NCI-H510A treated with DMSO at 0.1 percent for 48 hours (cell line): Measurements from ENCODE around the gene LDLR.
A peak's percentile ranks its signal among the peaks of the same experiment; 100 is the strongest.
"Not testable (repeated sequence)": the region's sequence is repeated elsewhere in the genome, so short reads cannot be mapped to it uniquely, and the experiment has no call there.

Source experiments
- DNase-seq: peaks from one replicate; lab custom pipeline; 2025; lab: John Stamatoyannopoulos, UW

LDLR gene

GRCh38 chr19:11105014-11105636 is 15.9 kb downstream of the LDLR start:
- no peak for DNase-seq

- no peak for DNase-seq
Observed at GRCh38 chr19:11106477-11106876, 17.2 kb downstream of the LDLR start.

GRCh38 chr19:11108746-11109145 is 19.5 kb downstream of the LDLR start:
- DNase-seq, result no peak

- DNase-seq, result no peak
Observed at GRCh38 chr19:11111117-11111770, 22.0 kb downstream of the LDLR start.

GRCh38 chr19:11111771-11112144 is 22.5 kb downstream of the LDLR start:
- DNase-seq, result no peak

GRCh38 chr19:11113140-11113708 is 24.0 kb downstream of the LDLR start:
- DNase-seq, result no peak

GRCh38 chr19:11115042-11115441 is 25.8 kb downstream of the LDLR start:
- no peak for DNase-seq

GRCh38 chr19:11115895-11116446 is 26.7 kb downstream of the LDLR start:
- no peak for DNase-seq

GRCh38 chr19:11116507-11116906 is 27.2 kb downstream of the LDLR start:
- DNase-seq, result no peak

- DNase-seq, result not testable (repeated sequence)
Observed at GRCh38 chr19:11121963-11122362, 32.7 kb downstream of the LDLR start.

GRCh38 chr19:11123114-11123513 is 33.9 kb downstream of the LDLR start:
- DNase-seq, result no peak

- not testable (repeated sequence) for DNase-seq
Observed at GRCh38 chr19:11124157-11124556, 34.9 kb downstream of the LDLR start.

GRCh38 chr19:11125994-11126685 is 36.9 kb downstream of the LDLR start:
- peak; percentile 41 for DNase-seq

- DNase-seq, result no peak
Observed at GRCh38 chr19:11127905-11128304, 38.6 kb downstream of the LDLR start.

GRCh38 chr19:11130824-11131455 is 41.7 kb downstream of the LDLR start:
- peak; percentile 79 for DNase-seq

- DNase-seq, result no peak
Observed at GRCh38 chr19:11131471-11131870, 42.2 kb downstream of the LDLR start.

GRCh38 chr19:11136400-11137101 is 47.3 kb downstream of the LDLR start:
- no peak for DNase-seq

- peak; percentile 67 for DNase-seq
Observed at GRCh38 chr19:11137542-11138384, 48.5 kb downstream of the LDLR start.

GRCh38 chr19:11138601-11139300 is 49.5 kb downstream of the LDLR start:
- DNase-seq, result no peak

- DNase-seq, result not testable (repeated sequence)
Observed at GRCh38 chr19:11140023-11140538, 50.8 kb downstream of the LDLR start.
